Stimulated activated CD4-positive, alpha-beta T cell treated with anti-CD3 and anti-CD28 coated beads, Interleukin-1b, Interleukin-23, amount 100 ng/mL, for 24 hours (primary cell): ENCODE data around the gene EHMT1.

Experiments
- DNase-seq, 4 experiments: peaks; one replicate each; pipeline ENCODE4 v3.0.0-alpha.2; 2020; ENCODE audit warnings: low read depth in 4 of 4, low spot score in 1 of 4

The EHMT1 gene

GRCh38 chr9:137671721-137672120 is 52.9 kb downstream of the EHMT1 start:
- DNase-seq, result no peak

GRCh38 chr9:137672907-137673791 is 54.3 kb downstream of the EHMT1 start:
- DNase-seq, result peak in 2 of 4 experiments; percentile 13 to 19

GRCh38 chr9:137673886-137674285 is 55.1 kb downstream of the EHMT1 start:
- DNase-seq, result no peak

GRCh38 chr9:137674307-137674975 is 55.6 kb downstream of the EHMT1 start:
- no peak for DNase-seq

- DNase-seq, result no peak
Measured at GRCh38 chr9:137674976-137675320, 56.1 kb downstream of the EHMT1 start.

GRCh38 chr9:137676998-137677397 is 58.2 kb downstream of the EHMT1 start:
- no peak for DNase-seq

GRCh38 chr9:137678202-137678601 is 59.4 kb downstream of the EHMT1 start:
- no peak for DNase-seq

GRCh38 chr9:137679249-137679648 is 60.4 kb downstream of the EHMT1 start:
- DNase-seq, result no peak

- DNase-seq, result no peak
Measured at GRCh38 chr9:137679695-137680305, 61.0 kb downstream of the EHMT1 start.

- DNase-seq, result no peak
Measured at GRCh38 chr9:137680444-137681358, 61.9 kb downstream of the EHMT1 start.

- no peak for DNase-seq
Measured at GRCh38 chr9:137682428-137683105, 63.8 kb downstream of the EHMT1 start.

GRCh38 chr9:137683262-137683864 is 64.6 kb downstream of the EHMT1 start:
- DNase-seq, result no peak

- no peak for DNase-seq
Measured at GRCh38 chr9:137685035-137685740, 66.4 kb downstream of the EHMT1 start.

- DNase-seq, result no peak
Measured at GRCh38 chr9:137685741-137686420, 67.1 kb downstream of the EHMT1 start.

- DNase-seq, result no peak
Measured at GRCh38 chr9:137688261-137688660, 69.5 kb downstream of the EHMT1 start.

GRCh38 chr9:137688725-137689124 is 69.9 kb downstream of the EHMT1 start:
- no peak for DNase-seq

- DNase-seq, result no peak
Measured at GRCh38 chr9:137689745-137690529, 71.1 kb downstream of the EHMT1 start.
